ENCODE measurements around the gene CALML6.

The CALML6 gene

DNA sequence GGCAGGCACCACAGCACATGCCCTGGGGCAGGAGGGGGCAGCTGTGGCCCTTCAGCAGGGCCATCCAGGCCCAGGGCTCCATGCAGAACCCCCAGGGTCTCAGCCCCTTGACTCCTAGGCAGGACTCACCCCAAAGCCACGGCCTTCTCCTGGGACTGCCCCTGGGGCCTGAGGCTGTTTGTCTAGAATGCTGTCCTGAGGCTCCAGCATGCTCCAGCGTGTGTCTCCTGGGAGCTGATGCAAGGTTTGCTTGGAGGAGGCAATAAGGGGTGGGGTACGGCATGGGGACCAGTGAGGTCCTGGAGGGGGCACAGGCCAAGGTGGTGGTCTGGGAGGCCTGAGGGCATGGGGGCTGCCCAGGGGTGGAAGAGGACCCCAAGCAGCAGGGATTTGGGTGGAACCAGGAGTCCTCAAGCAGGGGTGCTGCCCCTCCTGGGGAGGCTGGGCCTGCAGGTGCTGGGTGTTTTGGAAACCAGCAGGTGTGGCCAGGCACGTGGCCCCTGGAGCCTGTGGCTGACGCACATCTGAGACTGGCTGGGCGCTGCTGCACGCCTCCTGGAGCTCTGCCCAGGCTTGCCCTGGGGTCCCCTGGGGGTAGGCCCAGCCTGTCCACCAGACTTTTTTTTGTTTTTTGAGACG is 7.8 kb upstream of the CALML6 start:
- no peak for TF ChIP-seq CTCF (IDR thresholded peaks at IDR 0.05; ENCODE audit: low read depth, low read length)
- no peak for DNase-seq (ENCODE audit: extremely low read depth, low read depth)

GRCh38 chr1:1908506-1908791 is 6.6 kb upstream of the CALML6 start:
- no peak for TF ChIP-seq CTCF (IDR thresholded peaks at IDR 0.05; ENCODE audit: low read depth, low read length)
- DNase-seq (ENCODE audit: extremely low read depth, low read depth) = no peak

- TF ChIP-seq CTCF (IDR thresholded peaks at IDR 0.05; ENCODE audit: low read depth, low read length) = no peak
- DNase-seq (ENCODE audit: extremely low read depth, low read depth) = no peak
Measured at GRCh38 chr1:1910033-1910465, 5.0 kb upstream of the CALML6 start.

DNA sequence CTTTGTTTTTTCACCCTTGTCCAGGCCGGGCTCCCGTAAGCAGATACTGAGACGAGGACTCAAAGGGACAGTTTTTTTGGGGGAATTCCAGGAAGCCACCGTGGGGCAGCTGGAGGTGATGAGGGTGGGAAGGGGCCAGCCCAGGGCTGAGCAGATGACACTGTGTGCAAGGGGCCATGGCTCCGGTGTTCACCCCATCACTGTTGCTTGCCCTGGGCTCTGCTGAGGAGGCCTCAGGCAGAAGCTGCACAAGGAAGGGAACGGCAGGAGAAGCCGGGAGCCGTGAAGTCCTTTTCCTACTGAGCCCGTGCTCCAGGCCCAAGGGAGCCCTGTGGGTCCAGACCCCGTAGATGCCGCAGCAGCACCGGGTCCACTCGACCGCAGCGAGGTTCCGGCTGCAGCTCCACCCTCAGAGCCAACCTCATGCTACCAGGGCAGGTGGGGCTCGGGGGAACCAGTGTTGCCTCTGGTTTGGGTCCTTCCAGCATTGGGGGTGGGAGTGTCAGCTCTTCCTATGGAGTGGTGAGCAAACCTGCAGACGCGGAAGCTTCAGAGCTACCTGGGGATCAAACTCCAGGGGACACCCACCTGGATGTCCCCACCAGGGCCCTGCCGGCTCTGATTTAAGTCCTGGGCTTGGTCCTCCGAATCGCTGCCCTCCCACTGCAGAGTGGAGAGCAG is 4.3 kb upstream of the CALML6 start:
- DNase-seq (ENCODE audit: extremely low read depth, low read depth) = no peak
- no peak for TF ChIP-seq CTCF (IDR thresholded peaks at IDR 0.05; ENCODE audit: low read depth, low read length)

GRCh38 chr1:1911350-1912041 is 3.6 kb upstream of the CALML6 start:
- TF ChIP-seq CTCF (IDR thresholded peaks at IDR 0.05; ENCODE audit: low read depth, low read length) = no peak
- no peak for DNase-seq (ENCODE audit: extremely low read depth, low read depth)

DNA sequence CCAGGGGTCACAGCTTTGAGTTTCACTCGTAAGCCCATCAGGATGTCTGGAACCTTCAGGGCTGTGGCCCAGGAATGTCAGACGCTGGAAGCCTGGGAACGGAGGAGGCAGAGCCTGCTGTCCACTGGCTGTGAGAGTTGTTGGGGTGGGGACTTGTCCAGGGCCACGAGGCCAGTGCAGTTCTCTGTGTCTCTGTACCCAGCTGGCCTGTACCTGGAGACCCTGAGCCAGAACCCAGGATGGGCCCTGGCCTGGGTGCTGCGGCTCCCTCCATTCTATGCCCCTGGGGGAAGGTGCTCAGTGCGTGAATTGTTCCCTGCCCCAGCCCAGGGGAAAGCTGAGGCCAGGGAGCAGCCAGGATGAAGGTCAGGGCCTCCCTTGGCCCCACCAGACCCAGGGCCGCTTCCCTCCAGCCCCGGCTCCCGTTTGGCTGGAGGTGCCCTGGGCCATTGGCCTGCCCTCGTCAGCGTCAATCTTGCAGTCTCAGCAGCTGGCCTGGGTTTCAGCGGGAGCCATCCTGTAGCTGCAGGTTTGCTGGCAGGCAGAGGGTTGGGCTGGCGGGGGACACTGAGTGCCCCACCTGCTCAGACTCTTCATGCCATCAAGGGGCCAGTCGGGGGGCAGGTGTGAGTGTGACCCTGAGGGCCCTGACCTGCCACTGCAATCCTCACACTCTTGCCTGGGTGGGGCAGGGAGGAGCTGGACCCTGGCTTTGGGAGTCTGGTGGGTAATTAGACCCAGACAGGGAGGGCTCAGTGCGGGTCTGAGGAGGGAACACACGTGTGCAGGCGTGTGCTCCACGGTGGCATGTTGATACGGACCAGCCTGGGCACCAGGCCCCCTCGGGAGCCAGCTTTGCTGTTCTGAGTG is 724 bp upstream of the CALML6 start:
- no peak for DNase-seq (ENCODE audit: extremely low read depth, low read depth)
- no peak for TF ChIP-seq CTCF (IDR thresholded peaks at IDR 0.05; ENCODE audit: low read depth, low read length)
